GM18951 (cell line): Measurements from ENCODE around the gene TBC1D9.

Experiments
- POLR2A ChIP-seq: IDR thresholded peaks from 4 replicates; pipeline ENCODE4 v1.6.1; 2011; ENCODE audit warnings: mild to moderate bottlenecking; ENCODE audit not compliant: insufficient read length, insufficient read depth; ENCODE audit errors: extremely low read depth
- in situ Hi-C: fragments of 300-500 bp; cut with MboI; formaldehyde crosslinking; loops from one replicate; pipeline ENCODE4 v1.12.0; 2022; ENCODE audit warnings: low sequenced_read_pairs, mixed read lengths, inconsistent platforms; ENCODE audit not compliant: unreplicated experiment

TBC1D9 gene

DNA sequence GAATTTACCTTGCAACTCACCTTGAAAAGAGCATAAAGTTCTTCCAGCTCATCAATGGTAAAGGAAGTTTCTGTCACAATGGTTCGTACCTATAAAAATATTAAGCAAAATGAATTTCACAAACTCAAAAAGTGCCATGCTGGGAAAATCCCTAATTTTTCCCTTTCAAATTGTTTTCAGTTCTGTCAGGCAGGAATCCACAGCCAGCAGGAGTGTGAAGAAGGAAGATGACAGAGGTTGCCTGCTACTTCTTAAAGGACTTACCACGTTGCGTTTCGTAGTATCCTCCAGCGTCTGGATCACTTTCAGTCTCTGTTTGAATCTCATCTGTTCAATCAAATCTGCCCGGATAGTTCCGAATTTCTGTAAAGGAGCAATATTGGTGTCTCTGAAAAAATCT, 117.1 kb downstream of the TBC1D9 start:
- in situ Hi-C loops: no loop called here
- no peak for TF ChIP-seq POLR2A

DNA sequence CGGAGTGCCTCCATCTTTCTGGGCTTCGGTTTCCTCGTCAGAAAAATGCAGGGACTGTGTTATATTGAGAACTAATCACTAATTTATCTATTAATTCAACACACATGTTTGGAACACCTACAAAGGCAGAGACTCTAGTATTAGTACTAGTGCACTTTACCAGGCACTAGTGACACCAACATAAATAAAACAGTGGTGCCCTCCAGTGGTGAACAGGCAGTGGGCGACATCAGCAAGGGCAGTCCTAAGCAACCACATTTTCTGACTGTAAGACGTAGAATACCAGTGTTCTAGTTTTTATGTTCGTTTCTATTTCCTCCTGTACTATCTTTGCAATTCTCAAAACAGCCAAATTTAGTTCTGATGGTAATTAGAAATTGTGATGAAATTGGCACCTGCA, 118.3 kb downstream of the TBC1D9 start:
- in situ Hi-C loops: no loop called here
- TF ChIP-seq POLR2A: no peak

DNA sequence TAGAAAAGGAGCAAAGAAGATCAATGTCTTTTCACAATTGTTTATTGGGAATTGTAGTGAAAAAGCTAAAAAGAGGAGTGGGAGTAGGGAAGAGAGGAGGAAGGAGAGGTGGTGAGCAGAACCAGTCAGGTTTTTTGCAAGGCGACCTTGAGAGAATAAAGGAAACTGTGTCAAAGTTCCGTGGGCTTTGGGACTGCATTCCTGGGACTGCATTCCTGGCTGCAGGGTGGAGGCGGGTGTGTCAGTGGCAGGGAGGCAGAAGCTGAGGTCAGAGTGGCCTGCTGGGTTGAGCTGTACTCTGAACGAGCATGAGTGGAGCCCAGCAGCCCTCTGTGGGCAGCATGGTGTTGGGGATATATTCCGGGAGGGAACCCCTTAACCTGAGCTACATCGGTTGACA, 120.6 kb downstream of the TBC1D9 start:
- no peak for TF ChIP-seq POLR2A
- in situ Hi-C loops: no loop called here

DNA sequence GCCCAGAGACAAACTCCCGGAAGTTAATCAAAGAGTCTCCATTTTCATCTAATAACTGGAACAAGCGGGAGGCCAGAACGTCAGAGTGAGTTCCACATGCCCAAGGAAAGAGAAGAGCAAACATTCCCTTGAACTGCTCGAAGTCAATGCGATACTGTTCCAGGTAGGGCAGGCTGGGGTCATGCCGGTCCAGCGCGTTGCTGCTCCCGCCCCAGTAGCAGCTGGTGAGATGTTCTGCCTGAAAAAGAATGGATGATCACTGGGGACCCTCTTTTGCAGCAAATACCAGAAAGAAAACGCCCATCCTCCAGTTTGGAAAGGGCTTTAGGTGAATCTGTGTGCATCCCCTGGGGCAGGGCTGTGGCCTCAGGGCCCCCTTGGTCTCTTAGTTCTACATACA, 122.2 kb downstream of the TBC1D9 start:
- TF ChIP-seq POLR2A: no peak
- in situ Hi-C loops: no loop called here

DNA sequence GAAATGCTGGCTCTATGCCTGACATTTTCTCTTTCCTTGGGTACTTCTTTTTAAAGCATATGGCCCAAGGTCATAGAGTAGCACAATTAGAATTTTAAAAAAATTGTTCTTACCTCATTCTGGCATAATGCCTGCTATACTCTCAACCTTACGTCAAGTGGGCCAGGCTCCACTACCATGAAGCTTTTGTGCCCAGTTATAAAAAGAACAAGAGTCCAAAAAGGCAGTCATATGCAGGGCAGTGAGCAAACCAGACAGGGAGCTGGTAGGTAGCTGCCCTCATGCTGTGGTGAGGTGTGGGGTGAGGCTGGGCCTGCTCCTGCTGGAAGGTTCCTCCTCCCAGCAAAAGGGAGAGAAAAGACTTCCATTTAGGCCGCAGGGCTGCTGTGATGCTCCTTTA, 123.1 kb downstream of the TBC1D9 start:
- in situ Hi-C loops: no loop called here
- TF ChIP-seq POLR2A: no peak

DNA sequence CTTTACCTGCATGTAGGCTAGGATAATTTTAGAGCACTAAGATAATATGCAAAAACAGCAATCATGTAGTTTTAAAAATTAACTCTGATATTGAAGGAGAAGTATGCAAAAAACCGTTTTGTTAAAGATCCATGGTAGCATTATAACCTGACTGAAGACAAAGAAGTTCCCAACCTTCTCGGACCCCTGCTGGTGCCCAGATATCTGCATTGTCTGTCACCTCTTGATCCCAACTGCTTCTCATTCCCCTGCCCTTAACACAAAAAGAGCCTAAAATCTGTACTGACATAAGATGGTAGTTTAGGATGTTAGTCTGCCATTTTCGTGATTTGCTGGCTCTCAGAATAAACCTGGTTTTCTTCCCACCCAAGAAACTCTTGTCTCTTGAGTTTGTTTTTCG, 125.9 kb downstream of the TBC1D9 start:
- in situ Hi-C loops: no loop called here
- no peak for TF ChIP-seq POLR2A

DNA sequence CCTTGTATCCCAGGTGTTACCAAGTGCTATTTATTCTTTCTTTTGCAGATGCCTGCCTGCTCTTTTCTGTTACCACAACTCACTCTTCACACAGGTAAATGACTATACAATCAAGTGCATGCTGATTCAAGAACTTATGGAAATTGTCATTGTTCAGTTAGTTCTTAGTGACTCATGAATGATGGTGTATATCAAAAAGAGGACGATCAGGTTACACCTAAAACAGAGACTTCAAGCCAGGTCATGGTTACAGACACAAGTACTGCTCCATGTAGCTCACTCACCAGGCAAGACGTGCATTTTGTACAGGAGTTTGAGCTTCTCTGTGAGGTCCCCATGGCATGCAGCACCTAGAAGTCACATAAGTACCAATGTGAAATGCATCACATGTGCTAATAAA, 128.2 kb downstream of the TBC1D9 start:
- no peak for TF ChIP-seq POLR2A
- in situ Hi-C loops: no loop called here

DNA sequence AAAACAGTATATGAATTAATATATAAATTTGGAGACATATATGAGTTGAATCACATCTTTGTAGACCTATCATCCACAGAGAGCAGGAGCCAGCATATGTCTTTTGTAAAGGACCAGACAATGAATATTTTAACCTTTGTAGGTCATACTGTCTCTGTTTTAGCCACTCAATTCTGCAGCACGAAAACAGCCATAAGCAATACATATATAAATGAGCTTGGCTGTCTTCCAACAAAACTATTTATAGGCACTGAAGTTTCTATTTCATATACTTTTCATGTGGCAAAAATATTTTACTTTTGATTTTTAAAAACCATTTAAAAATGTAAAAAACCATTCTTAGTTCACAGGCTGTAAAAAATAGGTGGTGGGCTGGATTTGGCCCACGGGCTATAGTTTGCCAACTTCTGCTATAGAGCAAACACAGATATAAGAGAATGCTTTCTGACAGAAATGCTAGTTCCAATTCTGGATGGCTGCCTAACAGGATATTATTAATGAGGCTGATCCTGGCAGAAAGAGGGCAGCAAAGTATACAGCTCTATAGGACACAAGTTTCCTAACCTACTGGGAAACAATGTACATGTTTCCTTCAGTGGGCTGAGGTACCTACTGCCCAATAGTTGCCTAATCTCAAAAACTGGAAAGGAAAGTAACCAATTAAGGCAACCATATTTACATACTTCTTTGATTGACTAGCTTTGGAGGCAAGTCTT, 129.4 kb downstream of the TBC1D9 start:
- TF ChIP-seq POLR2A: no peak
- in situ Hi-C loops: no loop called here

DNA sequence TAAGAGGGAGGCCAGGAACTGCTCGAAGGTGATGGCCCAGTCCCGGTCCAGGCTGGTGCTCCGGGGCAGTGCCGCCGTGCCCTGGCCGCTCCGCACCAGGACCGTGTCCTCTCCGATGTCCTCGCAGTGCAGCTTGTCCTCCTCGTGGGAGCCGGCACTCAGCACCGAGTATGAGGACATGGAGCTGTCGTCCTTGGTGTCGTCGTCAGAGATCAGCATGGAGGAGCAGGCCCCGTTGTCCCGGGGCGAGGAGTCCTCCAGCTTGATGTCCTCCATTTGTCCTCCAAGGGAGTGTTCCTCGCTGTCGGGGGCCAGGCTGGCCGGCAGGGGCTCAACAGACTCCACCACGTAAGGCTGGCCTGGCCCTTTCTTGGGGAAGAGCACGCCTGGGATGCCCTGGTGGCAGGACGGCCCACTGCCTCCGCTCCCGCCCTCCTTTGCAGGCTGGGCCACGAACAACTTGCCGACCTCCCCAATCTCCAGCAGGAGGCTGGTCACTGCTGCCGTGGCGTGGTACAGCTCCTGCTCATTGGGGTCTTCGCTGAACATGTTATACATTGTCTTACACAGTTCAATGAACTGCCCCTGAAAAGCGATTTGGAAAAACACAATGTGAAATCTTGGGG, 133.7 kb downstream of the TBC1D9 start:
- TF ChIP-seq POLR2A: no peak
- in situ Hi-C loops: loop anchor here (25.0 kb wide), 1 partner anchor 260 kb away; the partner anchor contains the start of gene SCOC

DNA sequence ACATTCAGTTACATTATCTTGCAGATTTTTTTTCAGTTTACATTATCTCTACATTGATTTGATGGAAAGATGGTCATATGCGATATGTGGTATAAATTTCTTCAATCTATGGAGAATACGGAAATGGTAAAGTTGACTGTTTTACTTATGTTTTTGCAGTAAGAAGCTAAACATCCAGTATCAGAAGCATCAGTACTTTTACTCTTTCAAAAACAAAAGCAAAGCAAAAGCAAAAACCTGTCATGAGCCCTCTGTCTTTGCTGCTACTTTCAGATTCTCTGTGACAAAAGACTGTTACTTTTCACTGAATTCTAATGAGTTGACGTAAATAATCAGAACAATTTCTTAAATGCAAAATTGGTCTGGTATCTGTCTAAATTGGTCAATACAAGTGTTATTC, 135.0 kb downstream of the TBC1D9 start:
- TF ChIP-seq POLR2A: no peak
- in situ Hi-C loops: loop anchor here (25.0 kb wide), 1 partner anchor 259 kb away; the partner anchor contains the start of gene SCOC

DNA sequence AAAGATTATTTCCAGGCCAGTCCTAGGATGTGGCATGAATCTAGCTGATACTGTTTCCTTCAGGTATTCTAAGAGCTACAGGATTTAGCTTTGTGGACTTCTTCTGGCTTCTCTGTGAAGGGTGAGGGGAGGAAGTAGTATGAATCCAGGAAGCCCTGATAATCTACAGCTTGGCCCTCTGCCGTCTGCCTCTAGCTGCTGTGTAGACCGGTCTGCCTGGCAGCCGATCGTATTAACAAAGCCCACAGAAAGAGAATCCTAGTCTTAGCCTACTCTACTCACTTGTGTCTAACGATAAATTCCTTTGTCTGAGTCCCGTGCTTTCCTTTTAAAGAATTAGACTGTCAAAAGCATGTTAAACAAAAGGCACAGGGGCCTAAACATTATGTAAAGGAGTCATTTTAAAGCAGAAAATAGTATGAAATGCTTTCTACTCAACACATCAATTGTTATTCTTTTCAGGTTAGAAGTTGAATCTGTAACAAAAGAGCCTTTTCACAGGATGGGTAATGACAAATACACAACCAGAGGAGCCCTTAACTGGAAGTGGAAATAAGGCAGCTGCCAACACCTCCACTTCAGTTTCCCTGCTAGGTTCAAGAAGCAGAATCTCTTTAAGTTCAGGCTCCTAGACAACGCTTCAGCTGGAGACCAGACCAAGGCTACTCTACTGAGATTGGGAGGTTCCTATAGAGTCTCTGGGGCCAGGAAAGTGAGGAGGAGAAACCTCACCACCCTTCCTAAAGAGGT, 138.5 kb downstream of the TBC1D9 start:
- in situ Hi-C loops: loop anchor here (25.0 kb wide), 1 partner anchor 255 kb away; the partner anchor contains the start of gene SCOC

DNA sequence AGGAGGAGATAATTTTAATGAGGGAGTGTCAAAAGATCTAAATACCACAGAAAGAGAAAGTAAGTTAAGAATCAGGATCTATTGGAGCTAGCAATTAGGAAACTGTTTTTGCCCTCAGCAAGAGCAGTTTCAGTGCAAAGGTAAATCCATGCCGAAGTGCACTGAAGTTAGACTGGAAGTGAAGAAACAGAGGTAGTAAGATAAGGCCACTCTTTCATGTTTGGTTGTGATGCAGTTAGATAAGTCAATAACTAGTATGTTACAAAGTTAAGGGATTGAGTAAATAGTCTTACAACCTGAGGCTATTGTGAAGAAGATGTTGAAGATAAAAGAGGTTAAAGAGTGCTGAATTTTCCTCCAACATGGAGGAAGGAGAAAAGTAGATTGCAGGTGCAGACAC, 140.7 kb downstream of the TBC1D9 start:
- TF ChIP-seq POLR2A: no peak
- in situ Hi-C loops: loop anchor here (25.0 kb wide), 1 partner anchor 253 kb away; the partner anchor contains the start of gene SCOC

More for the DNA sequence above, 138.5 kb downstream of the TBC1D9 start:
- no peak for TF ChIP-seq POLR2A

DNA sequence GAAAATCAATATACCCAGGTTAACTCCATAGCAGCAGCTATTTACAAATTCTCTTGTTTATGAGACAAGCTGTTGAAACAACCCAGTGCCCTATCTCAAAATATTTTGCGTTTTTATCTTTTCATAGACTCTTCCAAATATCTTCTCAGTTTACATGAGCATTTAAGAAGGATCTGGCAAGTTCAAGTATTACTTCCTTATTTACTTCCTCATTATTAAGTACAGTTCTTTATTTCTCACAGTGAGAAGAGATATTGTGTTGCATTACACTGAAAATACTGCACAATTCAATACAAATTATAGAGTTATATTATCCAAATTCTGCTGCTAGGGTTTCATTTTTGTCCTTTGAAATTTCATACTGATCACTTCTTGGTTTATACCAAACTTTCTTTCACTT, 143.8 kb downstream of the TBC1D9 start:
- in situ Hi-C loops: loop anchor here (25.0 kb wide), 1 partner anchor 250 kb away; the partner anchor contains the start of gene SCOC

More for the DNA sequence above, 143.8 kb downstream of the TBC1D9 start:
- TF ChIP-seq POLR2A: no peak
